HL-60 (cell line): ENCODE measurements around the gene AAMP.

Source experiments
- DNase-seq, 2 experiments: peaks; one replicate each; pipeline ENCODE4 v3.0.0-alpha.2; 2010 to 2020; ENCODE audit warnings: low read depth in 1 of 2, low spot score in 1 of 2
- H3K27ac ChIP-seq: fragments of 250-450 bp; sonication (Bioruptor Pico); replicated peaks from 2 replicates; pipeline ENCODE4 v1.5.1; 2020; ENCODE audit warnings: mild to moderate bottlenecking, moderate library complexity
- H3K27me3 ChIP-seq: fragments of 250-450 bp; sonication (Bioruptor Pico); 2 replicates; pipeline ENCODE4 v1.5.1; 2021; ENCODE audit warnings: mild to moderate bottlenecking, moderate library complexity; ENCODE audit not compliant: insufficient read depth, poor library complexity, severe bottlenecking
- H3K4me3 ChIP-seq: replicated peaks from 2 replicates; pipeline ENCODE4 v1.5.1; 2011; ENCODE audit warnings: mild to moderate bottlenecking, control low read depth, low read length; ENCODE audit not compliant: insufficient read depth
- CTCF ChIP-seq: IDR thresholded peaks from one replicate; pipeline ENCODE4 v1.5.1; 2011; ENCODE audit warnings: low read length, control low read depth, inconsistent platforms; ENCODE audit not compliant: insufficient read depth
- GABPA ChIP-seq: IDR thresholded peaks from 2 replicates; pipeline ENCODE4 v1.6.1; 2012; ENCODE audit warnings: low read depth
- POLR2AphosphoS5 ChIP-seq: IDR thresholded peaks from 2 replicates; pipeline ENCODE4 v1.6.1; 2012; ENCODE audit warnings: low read depth
- REST ChIP-seq: IDR thresholded peaks from 2 replicates; pipeline ENCODE4 v1.6.1; 2012; ENCODE audit warnings: low read depth; ENCODE audit not compliant: insufficient replicate concordance
- SPI1 ChIP-seq: IDR thresholded peaks from 2 replicates; pipeline ENCODE4 v1.6.1; 2012; ENCODE audit warnings: low read depth, mild to moderate bottlenecking, borderline replicate concordance

Gene AAMP

GRCh38 chr2:218270721-218271486 lies 967 bp upstream of the AAMP start:
- DNase-seq = peak in 1 of 2 experiments; percentile 21
- Histone ChIP-seq H3K27ac (peak overlapping the region; percentile 64), H3K4me3 (peak overlapping the region; percentile 88), H3K27me3 (no peaks in the 10 kb centered on the region)
- no peak for TF ChIP-seq GABPA

- H3K27me3 ChIP-seq = no peaks in the 10 kb centered on the region
- TF ChIP-seq SPI1 (no peak), POLR2AphosphoS5 (no peak)
- DNase-seq = no peak
- H3K27ac ChIP-seq = no peak overlapping the region
- no peak overlapping the region for H3K4me3 ChIP-seq
Observed at GRCh38 chr2:218267259-218267658, 2.7 kb downstream of the AAMP start.

- Histone ChIP-seq H3K4me3 (no peak overlapping the region), H3K27ac (no peak overlapping the region), H3K27me3 (no peaks in the 10 kb centered on the region)
- no peak for DNase-seq
- TF ChIP-seq GABPA (no peak), REST (no peak), POLR2AphosphoS5 (no peak)
Observed at GRCh38 chr2:218266316-218266979, 3.5 kb downstream of the AAMP start.

GRCh38 chr2:218265626-218266025 lies 4.3 kb downstream of the AAMP start:
- H3K27me3 ChIP-seq = no peaks in the 10 kb centered on the region
- H3K4me3 ChIP-seq = no peak overlapping the region
- H3K27ac ChIP-seq = no peak overlapping the region
- TF ChIP-seq POLR2AphosphoS5 (no peak), CTCF (no peak), REST (no peak), SPI1 (no peak), GABPA (no peak)
- DNase-seq = no peak

- no peak for DNase-seq
- Histone ChIP-seq H3K27ac (no peak overlapping the region), H3K4me3 (no peak overlapping the region), H3K27me3 (no peaks in the 10 kb centered on the region)
- TF ChIP-seq POLR2AphosphoS5 = no peak
- TF ChIP-seq SPI1 = no peak
- TF ChIP-seq GABPA = no peak
- no peak for TF ChIP-seq CTCF
- no peak for TF ChIP-seq REST
Observed at GRCh38 chr2:218264773-218265561, 5.0 kb downstream of the AAMP start.
